Gastroesophageal sphincter (tissue), 4 donors: Measurements from ENCODE around the gene ARFGEF3. TPM values are rescaled to one million over a fixed set of nuclear protein-coding genes. Genes with fewer than 3 reads are reported as not detected.

ENCODE experiments used
- ATAC-seq: fragments of 150-250 bp; one replicate; pipeline ENCODE4 v1.9.1; 2016; ENCODE audit warnings: mild to moderate bottlenecking, moderate library complexity
- H3K27ac ChIP-seq, 4 donors: fragments of 200-600 bp; sonication (generic) in 3 of 4; 1 replicate in 3 of 4; 2 replicates in 1 of 4; pipeline ENCODE4 v1.5.1; 2016 to 2019
- H3K27me3 ChIP-seq: fragments of 200-600 bp; sonication (generic); one replicate; pipeline ENCODE4 v1.5.1; 2019
- H3K36me3 ChIP-seq, 2 donors: fragments of 200-600 bp; sonication (generic); one replicate each; pipeline ENCODE4 v1.5.1; 2019; ENCODE audit warnings: control low read depth in 1 of 2
- H3K4me1 ChIP-seq, 3 donors: fragments of 200-600 bp; sonication (generic); 1 replicate in 2 of 3; 2 replicates in 1 of 3; pipeline ENCODE4 v1.5.1; 2016 to 2019; ENCODE audit warnings: control low read depth in 2 of 3
- H3K4me3 ChIP-seq, 2 donors: fragments of 200-600 bp; sonication (generic); one replicate each; pipeline ENCODE4 v1.5.1; 2019; ENCODE audit warnings: mild to moderate bottlenecking in 1 of 2, moderate library complexity in 1 of 2
- H3K9me3 ChIP-seq, 3 donors: fragments of 200-600 bp; sonication (generic); one replicate each; pipeline ENCODE4 v1.5.1; 2017 to 2019; ENCODE audit warnings: control low read depth in 2 of 3
- EP300 ChIP-seq: sonication (generic); formaldehyde crosslinking; IDR thresholded peaks from one replicate; pipeline ENCODE4 v1.6.1; 2017; ENCODE audit warnings: antibody characterized with exemption, mild to moderate bottlenecking
- POLR2A ChIP-seq, 2 donors: fragments of 450-650 bp; IDR thresholded peaks; one replicate each; pipeline ENCODE4 v1.6.1; 2017; ENCODE audit warnings: antibody characterized with exemption in 2 of 2, mild to moderate bottlenecking in 2 of 2, moderate library complexity in 1 of 2
- POLR2AphosphoS5 ChIP-seq: sonication (generic); formaldehyde crosslinking; IDR thresholded peaks from one replicate; pipeline ENCODE4 v1.6.1; 2017; ENCODE audit warnings: antibody characterized with exemption
- WGBS, 2 donors: methylation state at CpG; one replicate each; pipeline ENCODE4 v1.1.5; 2018; ENCODE audit warnings: low coverage in 1 of 2; 5-methylcytosine and 5-hydroxymethylcytosine counted together
- total RNA-seq, 4 donors: library from RNA; depleted of rRNA; stranded (reverse); fragments of >200 nt; gene quantifications; one replicate each; pipeline ENCODE4 v1.1.0, GENCODE V29; 2016
- TF ChIP-seq, protein P1 (sequence below), 4 experiments: fragments of 200-600 bp in 2 of 4; fragments of 450-650 bp in 2 of 4; sonication (generic) in 1 of 4; IDR thresholded peaks; one replicate each; pipeline ENCODE4 v1.5.1; 2017 to 2019; ENCODE audit warnings: antibody characterized with exemption in 4 of 4, mild to moderate bottlenecking in 2 of 4, moderate library complexity in 2 of 4

The ARFGEF3 gene
- total RNA-seq, 4 donors from 2014 or later, result 0.47 to 4.2 (median 1.8) TPM

DNA sequence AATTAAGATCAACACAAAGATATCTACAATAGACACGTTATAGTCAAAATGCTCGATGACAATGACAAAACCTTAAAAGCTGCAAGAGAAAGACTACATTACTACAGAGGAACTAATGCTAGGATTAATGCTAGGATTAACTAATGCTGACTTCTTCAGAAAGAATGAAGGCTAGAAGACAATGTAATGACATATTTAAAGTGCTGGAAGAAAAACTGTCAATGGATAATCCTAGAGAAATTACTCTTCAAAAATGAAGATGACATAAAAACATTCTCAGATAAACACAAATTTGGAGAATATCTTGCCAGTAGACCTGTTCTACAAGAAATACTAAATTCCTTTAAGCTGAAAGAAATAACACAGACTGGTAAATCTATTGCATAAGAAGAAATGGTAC, 140.8 kb downstream of the ARFGEF3 start:
- no peak for ATAC-seq
- Histone ChIP-seq H3K27me3 (no peaks in the 10 kb centered on the region), H3K27ac (no peak overlapping the region), H3K4me1 (no peaks in the 10 kb centered on the region), H3K4me3 (no peak overlapping the region), H3K9me3 (no peaks in the 10 kb centered on the region), H3K36me3 (no peaks in the 10 kb centered on the region)
- 78 to 83% methylated on average over 1 to 2 of the region's 2 CpGs for WGBS, 2 donors
- TF ChIP-seq EP300 (no peak), POLR2A (IDR thresholded peaks at IDR 0.05) (no peak)

DNA sequence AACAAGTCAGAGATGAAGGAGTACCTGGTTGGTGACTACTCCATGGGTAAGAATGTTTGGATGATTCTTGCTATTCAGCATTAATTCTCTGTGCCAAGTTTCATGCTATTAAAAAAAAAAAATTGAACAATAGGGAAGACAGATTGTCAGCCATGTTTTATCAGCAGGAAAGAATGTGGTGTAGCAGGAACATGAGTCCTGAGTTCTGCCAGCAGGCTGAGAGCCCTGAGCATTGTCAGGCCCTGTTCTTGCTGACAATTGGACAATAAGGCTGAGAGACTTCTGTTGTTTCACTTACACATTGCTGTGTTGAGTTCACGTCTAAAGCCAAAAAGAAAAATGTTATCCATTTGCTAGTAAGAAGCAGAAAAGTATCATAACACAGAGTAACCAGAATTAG, 145.6 kb downstream of the ARFGEF3 start:
- Histone ChIP-seq H3K4me1 (no peaks in the 10 kb centered on the region), H3K36me3 (no peaks in the 10 kb centered on the region), H3K9me3 (no peaks in the 10 kb centered on the region), H3K4me3 (no peak overlapping the region), H3K27me3 (no peaks in the 10 kb centered on the region), H3K27ac (no peak overlapping the region)
- ATAC-seq, result no peak
- TF ChIP-seq POLR2A (IDR thresholded peaks at IDR 0.05), result no peak
- TF ChIP-seq POLR2AphosphoS5, result no peak
- no peak for TF ChIP-seq EP300
- TF ChIP-seq, protein P1, sequence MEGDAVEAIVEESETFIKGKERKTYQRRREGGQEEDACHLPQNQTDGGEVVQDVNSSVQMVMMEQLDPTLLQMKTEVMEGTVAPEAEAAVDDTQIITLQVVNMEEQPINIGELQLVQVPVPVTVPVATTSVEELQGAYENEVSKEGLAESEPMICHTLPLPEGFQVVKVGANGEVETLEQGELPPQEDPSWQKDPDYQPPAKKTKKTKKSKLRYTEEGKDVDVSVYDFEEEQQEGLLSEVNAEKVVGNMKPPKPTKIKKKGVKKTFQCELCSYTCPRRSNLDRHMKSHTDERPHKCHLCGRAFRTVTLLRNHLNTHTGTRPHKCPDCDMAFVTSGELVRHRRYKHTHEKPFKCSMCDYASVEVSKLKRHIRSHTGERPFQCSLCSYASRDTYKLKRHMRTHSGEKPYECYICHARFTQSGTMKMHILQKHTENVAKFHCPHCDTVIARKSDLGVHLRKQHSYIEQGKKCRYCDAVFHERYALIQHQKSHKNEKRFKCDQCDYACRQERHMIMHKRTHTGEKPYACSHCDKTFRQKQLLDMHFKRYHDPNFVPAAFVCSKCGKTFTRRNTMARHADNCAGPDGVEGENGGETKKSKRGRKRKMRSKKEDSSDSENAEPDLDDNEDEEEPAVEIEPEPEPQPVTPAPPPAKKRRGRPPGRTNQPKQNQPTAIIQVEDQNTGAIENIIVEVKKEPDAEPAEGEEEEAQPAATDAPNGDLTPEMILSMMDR (IDR thresholded peaks at IDR 0.05), result no peak
- 50 to 71% methylated on average over 1 of the region's 1 CpG for WGBS, 2 donors

DNA sequence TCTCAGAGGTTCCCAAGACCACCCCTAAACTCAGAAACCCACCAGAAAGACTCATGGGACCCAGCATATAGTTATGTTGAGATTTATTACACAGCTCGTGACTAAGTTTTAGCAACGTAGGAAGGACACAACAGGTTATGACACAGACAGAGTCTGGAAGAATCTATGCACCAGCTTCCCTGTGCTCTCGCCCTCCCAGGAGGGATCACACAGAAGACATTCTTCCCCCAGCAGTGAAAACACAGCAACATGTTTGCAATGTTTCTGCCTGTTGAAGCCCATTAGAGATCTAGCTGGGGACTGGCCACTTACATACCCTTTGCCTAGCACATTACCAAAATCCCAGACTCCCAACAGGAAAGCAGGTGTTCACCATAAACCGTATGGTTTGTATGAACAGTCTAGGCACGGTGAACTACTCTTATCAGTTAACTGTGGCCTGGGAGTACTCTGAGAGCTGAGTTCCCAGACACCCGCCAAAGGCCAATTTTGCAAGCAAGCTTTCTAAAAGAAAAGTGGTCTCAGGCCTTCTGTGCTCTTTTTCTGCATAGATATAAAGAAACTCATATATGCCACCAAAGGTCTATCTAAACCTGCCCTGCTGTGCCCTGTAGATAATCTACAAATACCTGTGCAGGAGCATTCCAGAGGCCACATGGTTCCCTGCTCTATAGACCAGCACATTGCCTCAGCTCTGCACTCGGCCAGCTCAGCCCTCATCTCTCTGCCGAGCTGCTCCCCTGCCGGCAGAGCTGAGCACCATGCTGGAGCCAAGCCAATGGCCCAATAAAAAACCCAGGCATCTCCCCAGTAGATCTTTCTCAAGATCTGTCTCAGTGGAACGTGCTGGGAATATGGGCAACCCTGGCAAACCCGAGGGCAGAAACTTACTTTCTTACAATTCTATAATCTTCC, 146.3 kb downstream of the ARFGEF3 start:
- TF ChIP-seq, protein P1 (IDR thresholded peaks at IDR 0.05), result peak in 1 of 4 experiments; percentile 7
- TF ChIP-seq POLR2AphosphoS5 (no peak), POLR2A (IDR thresholded peaks at IDR 0.05) (no peak), EP300 (no peak)
- no peak overlapping the region for H3K27ac ChIP-seq
- H3K9me3 ChIP-seq, result no peaks in the 10 kb centered on the region
- ATAC-seq, result peak; percentile 31
- no peaks in the 10 kb centered on the region for H3K36me3 ChIP-seq
- WGBS, 2 donors, result 60 to 92% methylated on average over 6 to 7 of the region's 11 CpGs
- H3K27me3 ChIP-seq, result no peaks in the 10 kb centered on the region
- no peak overlapping the region for H3K4me3 ChIP-seq
- no peaks in the 10 kb centered on the region for H3K4me1 ChIP-seq

DNA sequence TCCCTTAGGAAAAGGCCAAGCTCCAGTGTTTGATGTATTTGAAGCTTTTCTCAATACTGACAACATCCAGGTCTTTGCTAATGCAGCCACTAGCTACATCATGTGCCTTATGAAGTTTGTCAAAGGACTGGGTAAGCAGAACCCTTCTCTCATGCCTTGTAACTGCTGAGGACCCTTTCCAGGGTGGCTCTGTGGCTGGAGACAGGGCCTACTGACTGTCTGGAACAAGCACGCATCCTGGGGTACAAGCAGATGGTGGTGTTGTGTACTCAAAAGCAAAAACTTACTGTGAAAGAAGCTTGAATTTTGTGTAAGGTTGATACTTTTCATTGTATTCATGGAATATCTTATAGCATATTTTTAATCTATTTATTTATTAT, 147.0 kb downstream of the ARFGEF3 start:
- TF ChIP-seq POLR2A (IDR thresholded peaks at IDR 0.05), result no peak
- TF ChIP-seq, protein P1 (IDR thresholded peaks at IDR 0.05), result no peak
- TF ChIP-seq POLR2AphosphoS5, result no peak
- no peak for TF ChIP-seq EP300
- Histone ChIP-seq H3K4me1 (no peaks in the 10 kb centered on the region), H3K36me3 (no peaks in the 10 kb centered on the region), H3K9me3 (no peaks in the 10 kb centered on the region), H3K27me3 (no peaks in the 10 kb centered on the region), H3K4me3 (no peak overlapping the region), H3K27ac (no peak overlapping the region)
- WGBS, 2 donors, result 93% methylated on average over 1 of the region's 1 CpG; no CpG with 5 or more reads in 1 of the 2 donors
- ATAC-seq, result no peak

DNA sequence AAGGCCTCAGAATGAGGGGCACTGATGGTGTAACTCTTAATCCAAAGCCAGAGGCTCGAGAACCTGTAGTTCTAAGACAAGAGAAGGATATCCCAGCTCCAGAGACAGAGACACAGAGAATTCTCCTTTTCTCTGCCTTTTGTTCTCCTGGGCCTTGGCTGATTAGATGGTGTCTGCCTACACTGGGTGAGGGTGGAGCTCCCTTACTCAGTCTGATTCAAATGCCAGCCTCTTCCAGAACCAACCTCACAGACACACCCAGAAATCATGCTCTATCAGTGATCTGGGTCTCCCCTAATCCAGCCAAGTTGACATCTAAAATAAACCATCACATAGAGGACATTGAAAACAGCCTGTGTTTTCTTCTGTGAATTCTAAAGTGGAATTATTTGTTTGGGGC, 148.0 kb downstream of the ARFGEF3 start:
- WGBS, 2 donors, result 92% methylated on average over 1 of the region's 1 CpG; no CpG with 5 or more reads in 1 of the 2 donors
- TF ChIP-seq, protein P1 (IDR thresholded peaks at IDR 0.05), result no peak
- no peak for TF ChIP-seq EP300
- no peak for TF ChIP-seq POLR2A (IDR thresholded peaks at IDR 0.05)
- TF ChIP-seq POLR2AphosphoS5, result no peak
- no peak overlapping the region for H3K4me3 ChIP-seq
- no peaks in the 10 kb centered on the region for H3K4me1 ChIP-seq
- no peak overlapping the region for H3K27ac ChIP-seq
- no peak for ATAC-seq
- no peaks in the 10 kb centered on the region for H3K27me3 ChIP-seq
- H3K36me3 ChIP-seq, result no peaks in the 10 kb centered on the region
- H3K9me3 ChIP-seq, result no peaks in the 10 kb centered on the region
